WTC11 (cell line): ENCODE results near the gene RAPGEF3. TPM values are rescaled to one million over a fixed set of nuclear protein-coding genes. Genes with fewer than 3 reads are reported as not detected.

Source experiments
- ATAC-seq: fragments of 200-7000 bp; cut with Tn5 transposase; 2 replicates; pipeline ENCODE4 v1.10.0; 2021; ENCODE audit warnings: mild to moderate bottlenecking, moderate library complexity
- CTCF ChIA-PET: fragments of 300-600 bp; sonication (Branson Sonifier 250); formaldehyde crosslinking; loops from one replicate; lab custom pipeline; 2021; ENCODE audit warnings: antibody characterized with exemption; lab: Charles Lee
- POLR2A ChIA-PET: fragments of 350-600 bp; sonication (Branson Sonifier 250); formaldehyde crosslinking; loops from one replicate; lab custom pipeline; 2021; ENCODE audit warnings: antibody characterized with exemption; lab: Charles Lee
- DNase-seq: peaks from one replicate; pipeline ENCODE4 v3.0.0; 2021; ENCODE audit warnings: low spot score
- H3K27ac Mint-ChIP-seq: 2 replicates; pipeline ENCODE4 v1.8.0; 2021; ENCODE audit warnings: mixed read lengths
- H3K27me3 Mint-ChIP-seq: 2 replicates; pipeline ENCODE4 v1.8.0; 2021; ENCODE audit warnings: low read depth, mild to moderate bottlenecking, moderate library complexity, mixed read lengths
- H3K36me3 Mint-ChIP-seq: 2 replicates; pipeline ENCODE4 v1.8.0; 2021; ENCODE audit warnings: mixed read lengths
- H3K4me1 Mint-ChIP-seq: 2 replicates; pipeline ENCODE4 v1.8.0; 2022; ENCODE audit warnings: mixed read lengths
- H3K4me3 Mint-ChIP-seq: 2 replicates; pipeline ENCODE4 v1.8.0; 2021; ENCODE audit warnings: mild to moderate bottlenecking, moderate library complexity, mixed read lengths
- H3K9me3 Mint-ChIP-seq: 2 replicates; pipeline ENCODE4 v1.8.0; 2021; ENCODE audit warnings: mixed read lengths
- CBFB ChIP-seq: sonication (generic); formaldehyde crosslinking; IDR thresholded peaks from 2 replicates; pipeline ENCODE4 v1.8.1; 2022; ENCODE audit warnings: mild to moderate bottlenecking, low read depth, missing genetic modification reagents
- CREB1 ChIP-seq: sonication (generic); formaldehyde crosslinking; IDR thresholded peaks from 2 replicates; pipeline ENCODE4 v1.8.0; 2023; ENCODE audit warnings: mild to moderate bottlenecking, missing genetic modification reagents
- CREM ChIP-seq: sonication (generic); formaldehyde crosslinking; IDR thresholded peaks from 2 replicates; pipeline ENCODE4 v1.8.1; 2022; ENCODE audit warnings: mild to moderate bottlenecking, missing genetic modification reagents, moderate library complexity
- CTCF ChIP-seq: fragments of 200-600 bp; IDR thresholded peaks from 2 replicates; pipeline ENCODE4 v1.8.0; 2022; ENCODE audit warnings: antibody characterized with exemption
- E2F4 ChIP-seq: sonication (generic); formaldehyde crosslinking; IDR thresholded peaks from 2 replicates; pipeline ENCODE4 v1.8.1; 2022; ENCODE audit warnings: low read depth, mild to moderate bottlenecking, moderate library complexity, missing genetic modification reagents, borderline replicate concordance
- ESRRA ChIP-seq: sonication (generic); formaldehyde crosslinking; IDR thresholded peaks from 2 replicates; pipeline ENCODE4 v1.8.1; 2022; ENCODE audit warnings: mild to moderate bottlenecking, missing genetic modification reagents, borderline replicate concordance
- JUN ChIP-seq: sonication (generic); formaldehyde crosslinking; IDR thresholded peaks from 2 replicates; pipeline ENCODE4 v1.8.0; 2023; ENCODE audit warnings: mild to moderate bottlenecking, missing genetic modification reagents
- MLX ChIP-seq: sonication (generic); formaldehyde crosslinking; IDR thresholded peaks from 2 replicates; pipeline ENCODE4 v1.8.1; 2023; ENCODE audit warnings: mild to moderate bottlenecking, missing genetic modification reagents, moderate library complexity
- NFYB ChIP-seq: sonication (generic); formaldehyde crosslinking; conservative IDR thresholded peaks from 2 replicates; pipeline ENCODE4 v1.8.0; 2022; ENCODE audit warnings: low read depth, missing genetic modification reagents
- NR3C1 ChIP-seq: sonication (generic); formaldehyde crosslinking; conservative IDR thresholded peaks from 2 replicates; pipeline ENCODE4 v1.8.1; 2023; ENCODE audit warnings: low read depth, mild to moderate bottlenecking, missing genetic modification reagents
- PREB ChIP-seq: sonication (generic); formaldehyde crosslinking; IDR thresholded peaks from 2 replicates; pipeline ENCODE4 v1.8.1; 2022; ENCODE audit warnings: mild to moderate bottlenecking, missing genetic modification reagents, moderate library complexity, borderline replicate concordance
- TEAD4 ChIP-seq: sonication (generic); formaldehyde crosslinking; IDR thresholded peaks from 2 replicates; pipeline ENCODE4 v1.8.0; 2022; ENCODE audit warnings: mild to moderate bottlenecking, missing genetic modification reagents
- ZNF138 ChIP-seq: sonication (generic); formaldehyde crosslinking; conservative IDR thresholded peaks from 2 replicates; pipeline ENCODE4 v1.8.1; 2022; ENCODE audit warnings: mild to moderate bottlenecking, moderate library complexity, missing genetic modification reagents
- ZNF317 ChIP-seq: sonication (generic); formaldehyde crosslinking; IDR thresholded peaks from 2 replicates; pipeline ENCODE4 v1.8.1; 2023; ENCODE audit warnings: low read depth, mild to moderate bottlenecking, moderate library complexity, missing genetic modification reagents, borderline replicate concordance
- ZNF425 ChIP-seq: fragments of 250-450 bp; sonication (Bioruptor Pico); conservative IDR thresholded peaks from 2 replicates; pipeline ENCODE4 v1.9.0; 2021; ENCODE audit warnings: mild to moderate bottlenecking
- total RNA-seq: library from RNA; stranded (reverse); gene quantifications from 3 replicates; pipeline ENCODE4 v1.2.3, GENCODE V29; 2021

The RAPGEF3 gene
- total RNA-seq, 1 experiment from 2014 or later: 13.3 TPM

- ChIA-PET POLR2A (interaction anchor here (0.6 to 3.4 kb wide), 4 partner anchors 25 to 513 kb away, joined by 3 to 17 read pairs (median 3); partner anchors contain the start of gene VDR), CTCF (interaction anchor here (0.7 to 15.4 kb wide), 21 partner anchors 10 to 221 kb away, joined by 3 to 735 read pairs (median 9); partner anchors contain the start of genes ENDOU, RAPGEF3, SLC48A1 and TMEM106C)
- Mint-ChIP-seq H3K36me3 (no peaks in the 10 kb centered on the region), H3K27me3 (peaks cover 10% of the 10 kb centered on the region), H3K4me3 (no peak overlapping the region), H3K27ac (no peak overlapping the region), H3K4me1 (peaks cover 32% of the 10 kb centered on the region), H3K9me3 (no peaks in the 10 kb centered on the region)
- DNase-seq: peak; percentile 88
- no peak for TF ChIP-seq MLX (CRISPR knock-in tag)
- no peak for TF ChIP-seq ZNF138
- TF ChIP-seq JUN (CRISPR knock-in tag): no peak
- TF ChIP-seq E2F4: no peak
- TF ChIP-seq TEAD4 (CRISPR knock-in tag): no peak
- no peak for TF ChIP-seq ZNF317
- peak; percentile 97; the same call in 1 of the 2 replicates for TF ChIP-seq ESRRA
- TF ChIP-seq CREB1 (CRISPR knock-in tag): no peak
- no peak for TF ChIP-seq ZNF425 (CRISPR knock-in tag)
- TF ChIP-seq CTCF: peak; percentile 99
- no peak for TF ChIP-seq NFYB (CRISPR knock-in tag)
- no peak for TF ChIP-seq CBFB
- no peak for TF ChIP-seq NR3C1 (CRISPR knock-in tag)
- no peak for TF ChIP-seq CREM (CRISPR knock-in tag)
- peak; percentile 31 for ATAC-seq
Observed at GRCh38 chr12:47742253-47742825, 16.3 kb downstream of the RAPGEF3 start.

- peaks cover 10% of the 10 kb centered on the region for H3K27me3 Mint-ChIP-seq
- H3K4me1 Mint-ChIP-seq: peaks cover 31% of the 10 kb centered on the region
- no peaks in the 10 kb centered on the region for H3K9me3 Mint-ChIP-seq
- no peak overlapping the region for H3K27ac Mint-ChIP-seq
- H3K4me3 Mint-ChIP-seq: no peak overlapping the region
- ATAC-seq: no peak
- ChIA-PET POLR2A (interaction anchor here (1.2 kb wide), 1 partner anchor 17 kb away, joined by 3 read pairs; the partner anchor contains the start of gene RAPGEF3), CTCF (interaction anchor here (0.6 to 15.4 kb wide), 21 partner anchors 9 to 1369 kb away, joined by 3 to 735 read pairs (median 9); partner anchors contain the start of genes ENDOU, RAPGEF3, SLC48A1 and TMEM106C)
- no peaks in the 10 kb centered on the region for H3K36me3 Mint-ChIP-seq
- TF ChIP-seq JUN (CRISPR knock-in tag) (no peak), PREB (CRISPR knock-in tag) (no peak)
- no peak for DNase-seq
Observed at GRCh38 chr12:47741340-47741703, 17.4 kb downstream of the RAPGEF3 start.
